Glomerular visceral epithelial cell (primary cell): ENCODE results near the gene AZIN2.
"Not testable (repeated sequence)": the region's sequence is repeated elsewhere in the genome, so short reads cannot be mapped to it uniquely, and the experiment has no call there.

Experiments
- DNase-seq: peaks from one replicate; pipeline ENCODE4 v3.0.0-alpha.2; 2016; ENCODE audit errors: extremely low spot score

Gene AZIN2

DNA sequence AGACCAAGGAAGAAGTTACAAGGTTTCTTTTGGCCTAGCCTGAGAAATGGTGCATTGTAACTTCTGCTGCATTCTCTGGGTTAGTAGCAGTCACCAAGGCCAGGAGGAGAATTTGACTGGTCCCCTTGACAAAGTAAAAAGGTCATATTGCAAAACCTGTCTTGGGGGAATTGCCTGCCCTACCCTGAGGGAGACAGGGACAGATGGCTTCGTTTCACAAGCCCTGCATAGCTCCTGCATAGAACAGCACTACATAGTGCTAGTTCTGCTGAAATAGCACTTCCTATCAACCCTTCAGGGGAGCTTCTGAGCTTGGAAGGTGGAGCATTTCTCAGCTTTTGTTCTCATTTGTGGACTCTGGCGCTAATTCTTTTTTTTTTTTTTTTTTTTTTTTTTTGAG lies 23.9 kb upstream of the AZIN2 start:
- DNase-seq, result no peak

DNA sequence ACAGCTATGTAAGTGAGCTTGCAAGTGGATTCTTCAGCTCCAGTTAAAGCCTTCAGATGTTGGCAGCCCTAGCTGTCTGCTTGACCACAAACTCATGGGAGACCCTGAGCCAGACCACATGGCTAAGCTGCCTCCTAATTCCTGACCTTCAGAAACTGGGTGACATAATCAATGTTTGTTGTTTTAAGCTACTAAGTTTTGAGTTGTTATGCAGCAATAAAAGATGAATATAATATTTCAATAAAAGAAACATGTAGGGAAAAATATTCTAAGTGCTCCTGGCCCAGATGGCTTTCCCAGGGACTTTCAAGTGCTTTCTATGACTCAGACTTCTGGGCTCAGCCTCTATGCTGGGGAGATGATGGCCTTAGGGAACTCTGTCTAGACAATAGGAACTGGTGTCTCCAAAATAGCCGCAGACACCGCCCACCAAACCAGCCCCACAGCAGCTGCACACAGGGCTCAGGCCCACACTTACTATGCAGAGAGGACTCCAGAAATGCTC lies 20.3 kb upstream of the AZIN2 start:
- peak; percentile 63 for DNase-seq

DNA sequence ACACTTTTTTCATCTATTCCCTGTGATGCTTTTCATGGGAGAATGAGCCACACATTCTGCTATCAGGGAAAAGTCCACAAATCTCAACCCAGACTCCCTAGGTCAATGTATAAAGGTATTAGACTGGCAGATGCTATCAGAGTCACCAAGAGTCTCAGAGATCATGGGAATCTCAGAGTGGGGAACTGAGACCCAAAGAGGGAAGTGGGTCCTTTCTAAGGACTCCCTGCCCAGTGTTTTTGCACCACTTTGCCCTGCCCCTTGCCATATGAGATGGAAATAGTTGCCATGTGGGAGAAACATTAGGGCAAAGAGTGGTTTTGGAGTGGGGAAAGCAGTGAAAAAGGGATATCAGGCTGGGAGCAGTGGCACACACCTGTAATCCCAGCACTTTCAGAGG lies 19.1 kb upstream of the AZIN2 start:
- no peak for DNase-seq

DNA sequence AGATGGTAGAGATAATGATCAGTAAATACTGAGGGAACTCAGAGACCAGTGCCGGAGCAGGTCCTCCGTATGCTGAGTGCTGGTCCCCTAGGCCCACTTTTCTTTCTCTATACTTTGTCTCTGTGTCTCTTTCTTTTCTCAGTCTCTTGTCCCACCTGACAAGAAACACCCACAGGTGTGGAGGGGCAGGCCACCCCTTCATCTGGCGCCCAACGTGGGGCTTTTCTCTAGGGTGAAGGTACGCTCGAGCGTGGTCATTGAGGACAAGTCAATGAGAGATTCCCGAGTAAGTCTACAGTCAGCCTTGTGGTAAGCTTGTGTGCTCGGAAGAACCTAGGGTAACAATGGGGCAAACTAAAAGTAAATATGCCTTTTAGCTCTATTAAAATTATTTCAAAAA lies 16.7 kb upstream of the AZIN2 start:
- DNase-seq, result not testable (repeated sequence)

DNA sequence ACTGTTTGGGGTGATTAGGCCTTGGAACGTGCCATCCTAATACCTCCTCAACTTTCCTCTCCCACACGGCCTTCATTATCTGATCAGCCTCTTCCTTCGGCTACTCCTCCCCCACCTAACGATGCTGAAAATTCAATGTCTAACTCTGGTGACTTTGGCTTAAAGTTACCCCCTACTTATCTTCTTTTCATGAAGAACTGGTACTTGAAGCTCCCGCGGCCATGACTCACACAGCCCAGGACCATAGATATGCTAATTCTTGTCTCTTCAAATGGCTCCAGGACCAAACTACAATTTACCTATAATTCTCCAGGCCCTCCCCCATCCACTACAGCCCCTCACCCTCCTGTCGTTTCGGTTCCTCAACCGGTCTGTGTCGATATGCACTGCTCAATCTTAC lies 15.7 kb upstream of the AZIN2 start:
- DNase-seq, result no peak

DNA sequence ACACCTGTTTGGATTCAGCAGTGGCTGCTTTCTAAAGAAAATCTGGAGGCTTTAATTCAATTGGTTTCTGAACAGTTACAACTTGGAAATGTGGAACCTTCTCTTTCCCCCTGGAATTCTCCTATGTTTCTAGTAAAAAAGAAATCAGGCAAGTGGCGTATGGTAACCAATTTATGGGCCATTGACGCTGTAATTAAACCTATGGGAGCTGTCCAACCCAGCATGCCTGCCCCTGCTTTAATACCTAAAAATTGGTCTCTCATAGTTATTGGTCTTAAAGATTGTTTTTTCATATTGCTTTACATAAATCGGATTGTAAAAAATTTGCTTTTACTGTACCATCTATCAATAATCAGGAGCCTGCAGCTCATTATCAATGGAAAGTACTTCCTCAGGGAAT lies 14.5 kb upstream of the AZIN2 start:
- not testable (repeated sequence) for DNase-seq

DNA sequence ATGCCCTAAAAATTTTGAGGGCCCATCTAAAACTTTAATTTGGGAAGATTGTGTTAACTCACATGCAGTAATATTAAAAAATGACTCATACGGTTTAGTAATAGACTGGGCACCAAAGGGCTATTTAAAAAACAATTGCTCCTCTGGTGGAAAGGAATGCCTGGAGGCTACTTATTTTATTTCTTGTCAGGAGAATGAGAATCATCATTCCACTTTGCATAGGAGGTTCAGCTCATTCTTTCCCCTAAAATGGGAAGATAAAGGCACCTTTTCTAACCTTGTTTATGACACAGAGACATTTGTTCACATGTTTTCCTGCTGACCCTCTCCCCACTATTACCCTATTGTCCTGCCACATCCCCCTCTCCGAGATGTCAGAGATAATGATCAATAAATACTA lies 12.8 kb upstream of the AZIN2 start:
- DNase-seq, result not testable (repeated sequence)

DNA sequence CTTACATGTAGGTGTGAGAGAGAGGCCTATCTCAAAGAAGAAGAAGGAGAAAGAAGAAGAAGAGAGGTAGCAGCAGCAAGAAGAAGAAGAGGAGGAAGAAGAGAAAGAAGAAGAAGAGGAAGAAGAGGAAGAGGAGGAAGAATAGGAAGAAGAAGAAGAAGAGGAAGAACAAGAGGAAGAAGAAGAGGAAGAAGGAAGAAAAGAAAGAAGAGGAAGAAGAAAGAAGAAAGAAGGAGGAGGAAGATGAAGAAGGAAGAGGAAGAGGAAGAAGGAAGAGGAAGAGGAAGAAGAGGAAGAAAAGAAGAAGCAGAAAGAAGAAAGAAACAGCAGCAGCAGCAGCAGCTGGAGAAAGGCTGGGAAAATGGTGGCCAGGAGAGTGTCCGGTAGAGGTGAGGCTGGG lies 10.3 kb upstream of the AZIN2 start:
- no peak for DNase-seq

DNA sequence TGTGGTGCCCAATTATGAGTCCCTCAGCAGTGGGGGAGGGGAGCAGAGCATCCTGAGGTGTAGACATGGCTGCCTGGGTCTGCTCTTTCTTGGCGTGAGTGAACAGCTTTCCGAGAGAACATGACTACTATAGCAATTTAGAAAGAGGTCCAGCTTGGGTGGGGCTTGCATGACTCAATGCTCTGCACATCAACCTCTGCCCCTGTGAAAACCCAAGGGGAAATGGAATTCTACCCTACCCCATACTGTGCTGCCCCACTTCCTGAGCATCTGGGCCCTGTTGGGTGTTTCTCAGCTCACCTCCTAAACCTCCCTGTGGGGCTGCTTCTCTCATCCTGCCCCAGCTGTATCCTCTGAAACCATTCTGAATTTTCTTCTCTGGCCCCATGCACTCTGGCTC lies 8.2 kb upstream of the AZIN2 start:
- DNase-seq, result no peak

DNA sequence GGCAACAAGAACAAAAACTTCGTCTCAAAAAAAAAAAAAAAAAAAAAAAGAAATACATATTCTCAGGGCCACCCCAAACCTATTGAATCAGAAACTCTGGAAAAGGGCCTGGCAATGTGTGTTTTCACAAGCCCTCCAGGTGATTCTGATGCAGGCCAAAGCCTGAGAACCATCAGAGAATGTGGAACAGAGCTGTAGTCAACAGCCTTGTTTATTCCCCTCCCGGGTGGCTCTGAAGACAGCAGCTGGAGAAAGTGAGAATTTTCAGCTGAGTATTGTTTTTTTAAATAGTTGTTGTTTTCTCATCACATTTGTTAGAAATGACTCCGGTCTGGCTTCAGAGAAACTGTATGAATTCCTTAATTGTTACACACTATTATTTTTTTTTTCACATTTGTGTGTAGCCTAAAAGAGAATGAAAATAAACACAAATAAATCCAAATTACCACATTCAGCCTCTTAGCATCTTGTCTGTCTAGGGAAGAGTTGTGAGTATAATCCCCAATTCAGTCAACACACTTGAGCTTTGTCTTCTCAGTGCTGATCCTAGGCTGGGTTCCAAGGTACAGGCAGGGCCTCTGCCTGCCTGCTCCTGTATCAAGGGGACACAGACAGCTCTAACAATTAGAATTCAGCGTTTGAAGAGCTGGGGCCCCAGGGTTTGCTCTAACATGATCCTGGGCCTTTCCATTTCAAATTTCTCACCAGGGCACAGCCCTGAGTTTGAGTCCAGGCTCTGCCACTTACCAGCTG lies 6.6 kb upstream of the AZIN2 start:
- no peak for DNase-seq

DNA sequence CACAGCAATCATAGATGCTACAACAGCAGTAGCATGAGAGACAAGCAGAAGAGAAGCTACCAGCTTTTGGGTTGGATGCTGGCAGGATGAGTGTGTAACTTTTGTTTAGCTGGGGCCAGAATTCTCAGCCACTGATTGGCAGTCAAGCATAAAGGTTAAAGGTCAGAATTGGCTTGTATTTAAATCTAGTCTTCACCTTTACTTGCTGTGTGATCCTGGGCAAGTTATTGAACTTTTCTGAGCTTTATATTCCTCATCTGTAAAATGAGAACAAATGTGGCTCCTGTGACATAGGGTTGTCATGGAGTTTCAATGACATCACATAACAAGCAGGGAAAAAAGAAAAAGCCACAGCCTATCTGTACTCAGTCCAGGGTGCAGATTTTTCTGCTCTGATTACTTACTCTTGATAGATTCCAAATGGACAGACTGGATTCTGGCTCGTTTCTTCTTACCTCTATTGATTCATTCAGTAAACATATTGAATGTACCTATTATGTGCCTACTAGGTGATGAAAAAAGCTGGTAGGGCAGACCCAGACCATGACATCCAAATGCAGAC lies 2.8 kb upstream of the AZIN2 start:
- no peak for DNase-seq

DNA sequence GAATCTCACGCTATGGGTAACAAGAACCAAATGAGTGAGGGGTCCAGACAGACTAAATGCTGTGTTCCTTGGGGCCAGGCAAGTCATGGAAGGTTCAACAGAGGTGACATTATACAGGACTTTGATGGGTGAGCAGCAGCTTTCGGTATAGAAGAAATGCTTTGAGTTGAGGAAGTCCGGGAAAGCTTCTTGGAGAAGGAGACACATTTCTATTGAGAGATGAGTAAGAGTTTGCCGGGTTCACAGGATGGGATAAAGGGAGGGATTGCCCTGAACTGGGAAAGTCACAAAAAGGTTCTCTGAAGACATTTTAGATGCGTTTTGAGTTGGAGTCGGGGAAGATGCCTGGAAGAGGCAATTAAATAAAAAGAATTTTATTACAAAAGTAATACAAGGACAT lies 580 bp upstream of the AZIN2 start:
- no peak for DNase-seq

DNA sequence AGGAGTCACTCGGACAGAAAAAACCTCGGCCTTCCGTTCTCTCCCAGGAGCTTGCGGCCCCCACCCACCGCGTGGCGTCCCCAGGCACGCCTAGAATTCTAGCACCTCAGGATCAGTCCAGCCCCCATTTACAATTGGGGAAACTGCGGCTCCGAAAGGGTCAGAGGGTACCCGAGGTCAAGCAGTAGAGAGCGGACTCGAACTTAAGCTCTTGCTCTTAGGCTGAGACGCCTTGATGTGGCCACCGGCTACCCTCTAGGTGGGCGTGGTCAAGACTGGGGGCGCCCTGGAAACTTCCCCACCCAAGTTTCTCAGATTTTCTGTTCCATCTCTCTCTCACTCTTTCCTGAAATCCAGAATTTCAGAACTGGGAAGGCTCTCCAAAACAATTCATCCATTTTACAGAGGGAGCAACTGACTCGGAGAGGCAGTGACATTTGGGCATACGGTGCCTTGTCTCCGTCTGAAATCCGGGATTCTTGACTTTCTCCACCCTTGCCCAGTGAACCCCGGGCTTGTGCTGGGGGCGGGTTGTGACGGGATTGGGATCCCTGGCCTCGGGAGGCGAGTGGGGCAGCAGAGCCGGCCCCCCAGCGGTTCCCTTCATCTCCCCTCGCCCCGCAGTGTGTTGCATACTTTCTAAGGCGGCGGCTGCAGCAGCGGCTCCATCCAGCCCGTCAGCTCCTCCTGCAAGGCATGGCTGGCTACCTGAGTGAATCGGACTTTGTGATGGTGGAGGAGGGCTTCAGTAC lies 777 bp downstream of the AZIN2 start:
- no peak for DNase-seq

DNA sequence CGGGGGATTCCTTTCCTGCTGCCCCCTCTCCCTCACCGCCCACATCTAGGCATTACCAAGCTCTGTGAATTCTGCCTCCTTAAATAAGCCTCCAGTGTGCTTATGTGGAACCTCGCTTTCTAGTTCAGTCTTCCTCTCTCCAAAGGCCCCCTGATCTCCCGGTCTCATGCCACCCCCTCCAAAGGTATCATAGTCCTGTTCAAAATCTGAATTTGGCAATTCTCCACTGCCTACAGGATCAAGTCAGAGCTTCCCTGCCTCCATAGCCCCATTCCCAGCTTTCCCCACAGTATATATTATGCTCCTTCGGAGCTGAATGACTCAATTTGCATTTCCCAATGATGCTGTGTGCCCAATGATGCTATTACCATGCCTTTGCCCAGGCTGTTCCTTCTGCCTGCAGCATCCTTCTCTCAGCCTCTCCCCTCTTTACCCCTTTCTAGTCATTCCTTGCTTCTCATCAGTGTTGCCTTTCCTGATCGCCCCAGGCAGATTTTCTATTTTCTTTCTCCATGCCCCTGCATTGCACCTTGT lies 1.7 kb downstream of the AZIN2 start:
- no peak for DNase-seq

DNA sequence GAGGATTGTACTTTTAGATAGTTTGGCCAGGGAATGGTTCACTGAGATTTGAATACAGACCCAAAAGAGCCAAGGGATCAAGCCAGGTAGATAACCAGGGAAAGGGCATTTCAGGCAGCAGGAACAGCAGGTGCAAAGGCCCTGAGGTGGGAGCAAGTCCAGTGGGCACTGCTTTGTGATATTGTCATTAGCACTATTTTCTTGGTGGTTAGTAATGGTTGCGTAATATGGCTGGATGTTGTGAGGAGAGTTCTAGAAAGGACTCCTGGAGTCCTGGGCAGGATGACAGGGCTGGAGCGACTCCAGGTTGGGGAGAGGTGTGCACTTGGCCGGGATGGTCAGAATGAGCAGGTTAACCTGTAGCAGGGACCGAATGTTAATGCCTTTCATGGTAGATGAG lies 4.4 kb downstream of the AZIN2 start:
- no peak for DNase-seq

DNA sequence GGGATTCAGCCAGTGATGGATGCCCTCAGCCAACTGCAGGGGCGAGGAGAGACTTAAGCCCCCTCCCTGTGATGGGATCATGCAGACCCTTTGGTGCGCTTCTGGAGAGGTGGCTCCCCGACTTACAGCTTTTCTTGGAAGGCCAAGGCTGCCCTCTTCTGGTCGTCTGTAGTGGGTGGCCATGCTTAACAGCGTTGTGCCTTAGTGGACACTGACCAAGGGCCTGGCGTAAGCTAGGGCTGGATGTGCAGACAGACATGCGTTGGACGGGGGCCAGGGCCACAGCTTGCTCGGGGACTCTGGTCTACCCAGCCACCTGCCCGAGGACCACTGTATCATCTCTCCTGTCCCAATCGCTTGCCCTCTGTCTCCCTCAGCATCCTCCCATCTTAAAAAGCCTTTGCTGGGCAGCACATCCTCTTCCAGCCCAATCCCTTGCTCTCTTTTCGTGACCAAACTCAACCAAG lies 5.5 kb downstream of the AZIN2 start:
- DNase-seq, result peak; percentile 55

DNA sequence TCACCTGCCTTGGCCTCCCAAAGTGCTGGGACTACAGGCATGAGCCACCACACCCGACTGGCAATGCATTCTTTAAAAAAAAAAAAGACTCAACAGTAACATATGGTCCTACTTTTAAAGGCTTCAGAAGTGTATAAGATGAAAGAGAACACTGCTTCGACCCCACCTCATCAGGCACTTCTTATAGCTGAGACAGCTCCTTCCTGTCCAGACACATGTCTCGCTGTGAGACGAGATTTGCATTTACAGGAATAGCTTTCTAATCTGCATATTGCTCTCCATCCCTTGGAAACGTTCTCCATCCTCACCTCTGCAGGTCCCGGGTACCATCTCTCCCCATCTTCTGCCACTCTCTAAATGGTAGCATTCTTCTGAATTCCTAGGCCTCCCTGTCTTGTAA lies 6.7 kb downstream of the AZIN2 start:
- no peak for DNase-seq

DNA sequence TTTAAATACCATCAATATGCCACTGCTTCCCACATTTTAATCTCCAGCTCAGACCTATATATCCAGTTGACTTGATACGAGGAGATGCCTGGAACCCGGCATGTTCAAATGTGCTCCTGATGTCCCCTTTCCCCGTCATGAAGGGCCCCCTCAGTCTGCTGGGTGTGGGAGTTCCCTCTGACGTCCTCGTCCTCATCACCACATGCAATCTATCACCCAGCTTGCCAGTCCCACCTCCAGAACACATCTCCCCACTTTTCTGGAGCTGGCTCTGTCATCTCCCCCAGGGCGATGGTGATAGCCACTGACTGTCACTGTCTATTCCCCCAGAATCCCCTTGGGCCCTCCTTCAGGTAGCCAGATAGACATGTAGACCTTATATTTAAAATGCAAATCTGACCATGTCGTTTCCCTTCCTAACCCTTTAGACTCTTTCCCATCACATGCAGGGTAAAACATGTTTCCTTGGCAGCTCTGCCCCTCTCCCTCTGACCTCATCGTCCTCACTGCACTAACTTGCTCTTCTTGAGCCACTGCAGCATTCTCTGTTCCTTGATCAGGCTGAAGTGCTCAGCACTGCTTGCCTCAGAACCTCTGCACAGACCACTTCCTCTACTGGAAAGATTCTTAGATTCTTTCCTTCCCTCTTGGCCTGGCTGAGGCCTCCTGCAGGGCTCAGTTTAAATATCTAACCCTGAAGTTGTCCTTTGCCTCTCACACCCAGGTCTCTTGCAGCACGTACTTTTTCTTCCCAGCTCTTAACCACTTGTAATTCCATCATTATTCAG lies 7.4 kb downstream of the AZIN2 start:
- no peak for DNase-seq

DNA sequence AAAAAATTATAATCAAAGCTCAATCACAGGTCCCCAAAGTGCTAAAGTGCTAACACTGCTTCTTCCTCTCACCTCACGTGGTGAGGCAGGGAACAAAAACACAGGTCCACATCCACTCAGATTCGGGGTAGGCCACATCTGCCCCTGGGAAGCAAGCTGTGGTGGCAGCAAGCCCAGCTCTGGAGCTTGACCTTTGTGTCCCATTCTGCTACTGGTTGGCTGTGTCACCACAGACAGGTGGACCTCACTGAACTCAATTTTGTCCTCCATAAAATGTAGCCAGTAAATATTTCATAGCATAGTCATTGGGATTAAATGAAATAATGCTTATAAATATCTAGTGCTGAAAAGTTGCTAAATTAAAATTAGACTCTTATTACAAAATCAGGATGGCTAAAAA lies 8.5 kb downstream of the AZIN2 start:
- DNase-seq, result no peak

DNA sequence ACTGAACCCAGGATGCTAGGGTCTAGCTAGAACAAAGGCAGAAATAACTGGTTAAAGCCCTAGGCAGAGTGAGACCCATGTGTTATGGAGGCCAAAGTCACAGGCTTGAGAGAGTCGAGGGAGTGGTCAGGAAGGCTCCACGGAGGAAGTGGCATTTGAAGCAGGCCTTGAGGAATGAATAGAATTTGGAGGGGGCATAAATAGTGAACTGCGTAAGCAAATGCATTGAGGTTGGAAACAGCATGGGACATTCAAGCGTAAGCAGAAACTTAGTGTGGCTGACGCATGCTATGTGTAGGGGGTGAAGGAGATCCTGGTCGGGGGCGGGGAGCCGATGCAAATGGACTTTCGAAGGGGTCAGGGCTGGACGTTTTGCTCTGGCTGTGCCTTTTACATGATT lies 11.5 kb downstream of the AZIN2 start:
- DNase-seq, result no peak

DNA sequence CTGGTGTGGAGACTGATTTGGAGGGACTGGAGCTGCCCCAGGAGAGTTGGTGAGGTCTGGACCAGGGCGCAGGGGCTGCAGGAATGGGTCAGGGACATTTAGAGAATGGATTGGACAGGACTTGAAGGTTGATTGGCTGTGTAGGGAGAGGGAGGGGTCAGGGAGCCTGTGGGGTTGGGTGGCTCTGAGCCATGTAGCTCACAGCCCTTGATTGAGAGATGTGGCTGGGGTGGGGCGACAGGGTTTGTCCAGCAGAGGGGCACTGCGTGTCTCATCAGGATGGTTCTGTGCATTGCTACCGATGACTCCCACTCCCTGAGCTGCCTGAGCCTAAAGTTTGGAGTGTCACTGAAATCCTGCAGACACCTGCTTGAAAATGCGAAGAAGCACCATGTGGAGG lies 12.1 kb downstream of the AZIN2 start:
- DNase-seq, result no peak

DNA sequence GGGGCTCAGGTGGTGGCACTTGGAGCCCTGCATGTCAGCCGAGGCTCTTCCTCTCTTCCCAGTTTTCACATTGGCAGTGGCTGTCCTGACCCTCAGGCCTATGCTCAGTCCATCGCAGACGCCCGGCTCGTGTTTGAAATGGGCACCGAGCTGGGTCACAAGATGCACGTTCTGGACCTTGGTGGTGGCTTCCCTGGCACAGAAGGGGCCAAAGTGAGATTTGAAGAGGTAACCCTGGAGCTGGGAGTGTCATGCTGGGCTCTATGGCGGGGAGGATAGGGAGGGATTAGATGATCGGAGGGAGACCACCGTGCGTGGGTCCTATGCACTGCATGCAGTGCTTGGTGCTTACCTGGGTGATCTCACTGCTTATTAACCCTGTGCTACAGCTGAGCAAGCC lies 13.5 kb downstream of the AZIN2 start:
- DNase-seq, result no peak
